Measurements from ENCODE around the gene SNED1.

- TF ChIP-seq EZH2 (IDR thresholded peaks at IDR 0.05; ENCODE audit: insufficient read depth, poor library complexity, severe bottlenecking): no peak
- no peak for TF ChIP-seq EZH2phosphoT487 (IDR thresholded peaks at IDR 0.05; ENCODE audit: insufficient read depth, low read depth)
Observed at GRCh38 chr2:240999873-241000541, 1.6 kb downstream of the SNED1 start.

Measured in GM23248 (cell line).